DND-41 (cell line): ENCODE measurements around the gene GADD45A.

Experiments used
- ATAC-seq: fragments of 200-7000 bp; cut with Tn5 transposase; 3 replicates; pipeline ENCODE4 v1.9.1; 2021; ENCODE audit warnings: low read depth; ENCODE audit not compliant: insufficient read depth
- DNase-seq: peaks from one replicate; pipeline ENCODE4 v3.0.0-alpha.2; 2020
- H2AFZ ChIP-seq: 2 replicates; pipeline ENCODE4 v1.6.0; 2012; ENCODE audit warnings: low read depth, low read length
- H3K27ac ChIP-seq: 2 replicates; pipeline ENCODE4 v1.5.1; 2012; ENCODE audit warnings: low read length, inconsistent platforms
- H3K27me3 ChIP-seq: fragments of 200-600 bp; sonication (generic); 2 replicates; pipeline ENCODE4 v1.6.0; 2012; ENCODE audit warnings: low read length, mild to moderate bottlenecking, inconsistent platforms; ENCODE audit not compliant: insufficient read depth, poor library complexity
- H3K36me3 ChIP-seq: 2 replicates; pipeline ENCODE4 v1.5.1; 2012; ENCODE audit warnings: low read length, inconsistent platforms; ENCODE audit not compliant: insufficient read depth
- H3K4me1 ChIP-seq: 2 replicates; pipeline ENCODE4 v1.5.1; 2012; ENCODE audit warnings: mild to moderate bottlenecking, low read length; ENCODE audit not compliant: insufficient read depth
- H3K4me2 ChIP-seq: 2 replicates; pipeline ENCODE4 v1.6.0; 2012; ENCODE audit warnings: mild to moderate bottlenecking, moderate library complexity, low read length, inconsistent platforms; ENCODE audit not compliant: insufficient read depth
- H3K4me3 ChIP-seq, 2 experiments: fragments of 200-600 bp in 1 of 2; shearing (Covaris generic) in 1 of 2; 2 replicates each; pipeline ENCODE4 v1.5.1; 2012 to 2016; ENCODE audit warnings: inconsistent platforms in 2 of 2, low read length in 2 of 2, mild to moderate bottlenecking in 2 of 2, low read depth in 1 of 2, moderate library complexity in 1 of 2
- H3K79me2 ChIP-seq: 2 replicates; pipeline ENCODE4 v1.6.0; 2012; ENCODE audit warnings: low read length, inconsistent platforms; ENCODE audit not compliant: insufficient read depth
- H3K9ac ChIP-seq: 2 replicates; pipeline ENCODE4 v1.6.0; 2012; ENCODE audit warnings: low read depth, mild to moderate bottlenecking, inconsistent platforms, low read length, moderate library complexity
- H3K9me3 ChIP-seq: 2 replicates; pipeline ENCODE4 v1.5.1; 2012; ENCODE audit warnings: low read length, moderate library complexity, mild to moderate bottlenecking, inconsistent platforms; ENCODE audit not compliant: insufficient read depth, severe bottlenecking
- H4K20me1 ChIP-seq: 2 replicates; pipeline ENCODE4 v1.6.0; 2012; ENCODE audit warnings: low read length; ENCODE audit not compliant: insufficient read depth
- EZH2 ChIP-seq: IDR thresholded peaks from 3 replicates; pipeline ENCODE4 v1.6.1; 2012; ENCODE audit warnings: borderline replicate concordance, low read depth, mild to moderate bottlenecking, moderate library complexity, low read length, inconsistent platforms; ENCODE audit not compliant: severe bottlenecking
- TF ChIP-seq, protein P1 (sequence below): IDR thresholded peaks from 2 replicates; pipeline ENCODE4 v1.5.1; 2012; ENCODE audit warnings: borderline replicate concordance, low read length, moderate library complexity, mild to moderate bottlenecking; ENCODE audit not compliant: poor library complexity, severe bottlenecking; ENCODE audit errors: extremely low read depth

Gene GADD45A

DNA sequence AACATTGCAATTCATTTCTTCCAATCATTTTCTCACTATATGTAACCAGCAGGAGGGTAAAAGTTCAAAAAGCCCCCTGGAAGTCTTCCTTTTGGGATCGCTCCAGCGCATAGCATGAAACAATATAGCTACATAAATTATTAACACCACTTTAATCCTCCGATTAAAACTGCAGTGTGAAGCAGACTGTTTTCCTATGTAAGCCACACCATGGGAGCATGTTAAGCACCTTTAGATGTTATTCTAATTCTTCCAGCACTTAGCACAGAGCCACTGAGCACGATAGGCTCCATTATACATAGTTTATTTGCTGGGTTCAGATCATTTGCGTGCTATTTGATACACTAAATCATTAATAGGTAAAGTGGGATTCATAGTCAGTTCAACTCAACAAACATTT, 18.4 kb upstream of the GADD45A start:
- Histone ChIP-seq H3K4me2 (no peak overlapping the region), H3K27ac (no peak overlapping the region), H3K79me2 (no peaks in the 10 kb centered on the region), H3K9ac (no peak overlapping the region), H3K27me3 (peaks cover 20% of the 10 kb centered on the region), H2AFZ (no peak overlapping the region), H3K4me3 (no peak overlapping the region), H3K36me3 (no peaks in the 10 kb centered on the region), H3K9me3 (no peaks in the 10 kb centered on the region), H4K20me1 (no peaks in the 10 kb centered on the region), H3K4me1 (no peaks in the 10 kb centered on the region)
- TF ChIP-seq EZH2 = no peak
- TF ChIP-seq, protein P1, sequence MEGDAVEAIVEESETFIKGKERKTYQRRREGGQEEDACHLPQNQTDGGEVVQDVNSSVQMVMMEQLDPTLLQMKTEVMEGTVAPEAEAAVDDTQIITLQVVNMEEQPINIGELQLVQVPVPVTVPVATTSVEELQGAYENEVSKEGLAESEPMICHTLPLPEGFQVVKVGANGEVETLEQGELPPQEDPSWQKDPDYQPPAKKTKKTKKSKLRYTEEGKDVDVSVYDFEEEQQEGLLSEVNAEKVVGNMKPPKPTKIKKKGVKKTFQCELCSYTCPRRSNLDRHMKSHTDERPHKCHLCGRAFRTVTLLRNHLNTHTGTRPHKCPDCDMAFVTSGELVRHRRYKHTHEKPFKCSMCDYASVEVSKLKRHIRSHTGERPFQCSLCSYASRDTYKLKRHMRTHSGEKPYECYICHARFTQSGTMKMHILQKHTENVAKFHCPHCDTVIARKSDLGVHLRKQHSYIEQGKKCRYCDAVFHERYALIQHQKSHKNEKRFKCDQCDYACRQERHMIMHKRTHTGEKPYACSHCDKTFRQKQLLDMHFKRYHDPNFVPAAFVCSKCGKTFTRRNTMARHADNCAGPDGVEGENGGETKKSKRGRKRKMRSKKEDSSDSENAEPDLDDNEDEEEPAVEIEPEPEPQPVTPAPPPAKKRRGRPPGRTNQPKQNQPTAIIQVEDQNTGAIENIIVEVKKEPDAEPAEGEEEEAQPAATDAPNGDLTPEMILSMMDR = no peak
- DNase-seq (no peak), ATAC-seq (no peak)

DNA sequence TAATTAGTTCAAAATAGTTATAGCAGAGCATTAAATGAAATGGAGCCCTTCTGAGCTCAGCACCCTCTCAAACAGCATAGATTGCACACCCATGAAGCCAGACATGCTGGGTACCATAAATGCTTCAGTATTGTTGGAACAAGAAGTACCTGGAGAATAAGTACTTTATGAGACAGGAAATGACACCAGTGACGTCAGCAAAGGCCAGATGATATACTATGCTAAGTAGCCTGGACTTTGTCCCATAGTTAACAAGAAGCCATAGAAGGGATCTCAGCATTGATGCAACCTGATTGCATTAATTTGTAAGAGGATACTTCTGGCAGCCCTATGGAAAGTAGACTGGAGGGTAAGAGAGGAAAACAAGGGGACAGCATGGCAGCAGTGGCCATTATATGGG, 16.3 kb upstream of the GADD45A start:
- Histone ChIP-seq H3K4me1 (peaks cover 2% of the 10 kb centered on the region), H2AFZ (no peak overlapping the region), H3K4me3 (no peak overlapping the region), H3K9me3 (no peaks in the 10 kb centered on the region), H3K36me3 (no peaks in the 10 kb centered on the region), H4K20me1 (no peaks in the 10 kb centered on the region), H3K9ac (no peak overlapping the region), H3K4me2 (no peak overlapping the region), H3K79me2 (no peaks in the 10 kb centered on the region), H3K27me3 (peaks cover 16% of the 10 kb centered on the region), H3K27ac (no peak overlapping the region)
- DNase-seq (no peak), ATAC-seq (no peak)
- TF ChIP-seq EZH2 = no peak
- TF ChIP-seq, protein P1 = no peak

DNA sequence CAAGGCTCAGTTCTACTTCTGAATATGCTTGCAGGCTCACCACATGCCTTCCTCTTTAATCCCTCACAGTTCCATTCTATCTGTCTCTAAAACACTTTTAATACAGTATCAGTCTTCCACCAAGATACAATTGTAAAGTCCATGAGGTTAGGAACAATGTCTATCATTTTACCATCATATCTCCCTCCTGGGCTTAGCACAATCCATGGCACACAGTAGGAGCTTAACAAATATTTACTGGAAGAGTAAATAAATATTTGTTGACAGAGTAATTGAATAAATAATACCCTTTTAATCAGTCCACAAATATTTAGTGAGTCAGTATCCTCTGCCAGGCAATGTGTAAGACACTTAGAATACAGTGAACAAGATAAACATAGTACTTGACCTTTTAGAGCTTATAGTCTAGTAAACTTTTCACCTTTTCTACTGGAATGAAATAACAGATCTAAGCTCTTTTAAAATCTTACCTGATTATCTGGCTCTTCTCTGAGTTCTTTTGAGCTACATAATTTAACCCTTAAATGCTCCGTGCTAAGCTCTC, 12.7 kb upstream of the GADD45A start:
- TF ChIP-seq, protein P1 = no peak
- no peak for TF ChIP-seq EZH2
- no peak for DNase-seq
- H3K36me3 ChIP-seq = no peaks in the 10 kb centered on the region
- H3K27me3 ChIP-seq = peaks cover 16% of the 10 kb centered on the region
- H4K20me1 ChIP-seq = no peaks in the 10 kb centered on the region
- H3K9ac ChIP-seq = no peak overlapping the region
- no peak overlapping the region for H2AFZ ChIP-seq
- no peak overlapping the region for H3K4me2 ChIP-seq
- ATAC-seq = no peak
- peaks cover 31% of the 10 kb centered on the region for H3K4me1 ChIP-seq
- no peaks in the 10 kb centered on the region for H3K79me2 ChIP-seq
- H3K4me3 ChIP-seq = no peak overlapping the region
- no peaks in the 10 kb centered on the region for H3K9me3 ChIP-seq
- no peak overlapping the region for H3K27ac ChIP-seq
